Stimulated activated CD4-positive, alpha-beta T cell treated with anti-CD3 and anti-CD28 coated beads, Interleukin-1b, Interleukin-23, amount 100 ng/mL, for 24 hours (primary cell): ENCODE results near the gene TRAFD1.

Source experiments
- DNase-seq, 4 experiments: peaks; one replicate each; pipeline ENCODE4 v3.0.0-alpha.2; 2020; ENCODE audit warnings: low read depth in 4 of 4, low spot score in 1 of 4

Gene TRAFD1

DNA sequence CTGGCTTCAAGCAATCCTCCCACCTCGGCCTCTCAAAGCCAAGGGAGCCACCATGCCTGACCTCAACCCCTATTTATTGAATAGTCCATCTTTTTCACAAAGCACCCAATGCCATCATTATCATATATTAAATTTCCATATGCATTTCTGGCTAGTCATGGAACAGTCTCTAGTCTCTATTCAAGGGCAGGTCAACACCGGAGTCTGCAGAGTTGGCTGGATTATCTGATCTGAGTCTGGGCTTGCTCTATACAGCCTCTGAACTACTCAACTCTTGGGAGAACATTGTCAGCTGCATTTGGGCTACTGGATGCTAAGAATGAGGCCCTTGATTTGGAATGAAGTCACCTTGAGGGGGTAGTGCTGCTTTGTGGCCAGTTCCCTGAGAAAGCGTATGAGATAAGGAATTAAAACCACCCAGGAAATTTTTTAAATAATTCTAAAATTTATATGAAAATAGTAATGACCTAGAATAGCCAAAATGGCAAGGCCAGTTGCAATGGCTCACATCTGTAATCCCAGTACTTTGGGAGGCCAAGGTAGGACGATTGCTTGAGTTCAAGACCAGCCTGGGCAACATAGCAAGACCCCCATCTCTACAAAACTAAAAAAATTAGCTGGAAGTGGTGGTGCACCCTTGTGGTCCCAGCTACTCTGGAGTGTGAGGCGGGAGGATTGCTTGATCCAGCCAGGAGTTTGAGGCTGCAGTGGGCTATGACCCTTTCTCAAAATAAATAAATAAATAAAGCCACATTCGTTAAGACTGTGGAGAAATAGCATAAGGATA is 9.9 kb upstream of the TRAFD1 start:
- no peak for DNase-seq

DNA sequence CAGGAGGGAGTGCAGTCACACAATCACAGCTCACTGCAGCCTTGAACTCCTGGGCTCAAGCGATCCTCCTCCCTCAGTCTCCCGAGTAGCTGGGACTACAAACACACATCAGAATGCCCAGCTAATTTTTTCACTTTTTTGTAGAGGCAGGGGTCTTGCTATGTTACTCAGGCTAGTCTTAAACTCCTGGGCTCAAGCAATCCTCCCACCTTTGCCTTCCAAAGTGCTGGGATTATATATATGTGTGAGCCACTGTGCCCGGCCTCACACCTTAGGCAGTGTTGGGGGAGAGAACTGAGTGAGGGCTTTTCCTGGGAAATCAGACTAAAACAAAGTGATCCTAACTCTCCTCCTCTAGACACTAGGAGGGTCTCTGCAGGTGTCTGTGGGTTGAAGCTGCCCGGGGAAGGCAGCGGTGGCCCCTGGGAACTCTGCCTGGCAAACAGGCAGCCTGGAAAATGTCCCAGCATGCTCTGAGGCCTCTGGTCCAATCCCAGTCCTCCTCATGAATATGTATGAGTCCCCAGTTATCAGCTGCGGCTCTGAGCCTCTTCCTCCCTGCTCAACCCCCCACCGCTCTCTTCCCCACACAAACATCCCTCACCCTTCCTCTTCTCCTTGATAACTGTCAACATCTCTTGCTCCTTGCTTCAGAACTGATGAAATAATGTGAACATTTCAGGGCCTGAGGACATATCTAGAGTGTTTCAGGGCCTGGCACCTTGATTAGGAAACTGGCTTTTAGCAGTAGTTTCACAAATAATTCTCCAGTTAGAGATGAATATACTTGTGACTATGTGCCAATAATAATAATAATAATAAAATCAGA is 8.9 kb upstream of the TRAFD1 start:
- no peak for DNase-seq

DNA sequence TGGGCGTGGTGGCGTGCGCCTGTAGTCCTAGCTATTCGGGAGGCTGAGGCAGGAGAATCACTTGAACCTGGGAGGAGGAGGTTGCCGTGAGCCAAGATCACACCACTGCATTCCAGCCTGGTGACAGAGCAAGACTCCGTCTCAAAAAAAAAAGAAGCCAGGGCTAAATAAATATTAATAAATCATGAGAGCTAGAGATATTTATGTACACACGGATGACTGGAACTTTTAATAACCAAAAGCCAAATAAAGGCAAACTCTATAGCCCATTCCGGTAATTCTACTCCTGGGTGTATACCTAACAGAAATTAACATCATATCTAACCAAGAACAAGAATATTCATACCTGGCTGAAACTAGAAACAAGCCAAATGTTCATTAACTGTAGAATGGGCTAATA is 7.7 kb upstream of the TRAFD1 start:
- DNase-seq: no peak

DNA sequence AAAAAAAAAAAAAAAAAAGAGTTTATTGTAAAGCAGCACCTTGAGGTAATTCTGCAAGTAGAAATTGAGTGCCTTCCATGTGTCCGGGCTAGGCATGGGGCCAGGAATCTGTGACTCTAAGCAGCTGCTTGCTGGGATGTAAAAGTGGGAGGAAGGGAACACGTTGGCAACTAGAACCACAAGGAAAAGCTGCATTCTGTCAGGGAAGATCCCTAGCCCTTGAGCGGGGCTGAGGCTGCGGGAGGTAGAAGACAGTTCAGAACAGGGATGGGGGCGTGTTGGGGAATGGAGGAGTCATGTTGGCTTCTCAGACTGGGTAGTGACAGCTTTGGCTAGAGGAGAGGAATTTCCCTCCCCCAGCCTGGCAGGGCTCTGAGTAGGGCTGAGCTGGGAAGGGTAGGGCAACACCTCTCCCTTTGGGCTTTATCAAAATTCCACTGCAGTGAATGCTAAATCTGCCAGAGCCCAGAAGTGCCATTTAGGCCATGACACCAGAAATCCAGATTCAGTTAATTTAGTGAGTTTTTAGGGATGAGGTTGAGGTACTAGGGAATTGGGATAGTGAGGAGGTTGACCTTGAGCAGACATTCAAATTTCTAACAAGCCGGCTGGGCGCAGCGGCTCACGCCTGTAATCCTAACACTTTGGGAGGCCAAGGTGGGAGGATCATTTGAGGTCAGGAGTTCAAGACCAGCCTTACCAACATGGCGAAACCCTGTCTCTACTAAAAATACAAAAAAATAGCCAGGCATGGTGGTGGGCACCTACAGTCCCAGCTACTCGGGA is 3.4 kb upstream of the TRAFD1 start:
- no peak for DNase-seq

DNA sequence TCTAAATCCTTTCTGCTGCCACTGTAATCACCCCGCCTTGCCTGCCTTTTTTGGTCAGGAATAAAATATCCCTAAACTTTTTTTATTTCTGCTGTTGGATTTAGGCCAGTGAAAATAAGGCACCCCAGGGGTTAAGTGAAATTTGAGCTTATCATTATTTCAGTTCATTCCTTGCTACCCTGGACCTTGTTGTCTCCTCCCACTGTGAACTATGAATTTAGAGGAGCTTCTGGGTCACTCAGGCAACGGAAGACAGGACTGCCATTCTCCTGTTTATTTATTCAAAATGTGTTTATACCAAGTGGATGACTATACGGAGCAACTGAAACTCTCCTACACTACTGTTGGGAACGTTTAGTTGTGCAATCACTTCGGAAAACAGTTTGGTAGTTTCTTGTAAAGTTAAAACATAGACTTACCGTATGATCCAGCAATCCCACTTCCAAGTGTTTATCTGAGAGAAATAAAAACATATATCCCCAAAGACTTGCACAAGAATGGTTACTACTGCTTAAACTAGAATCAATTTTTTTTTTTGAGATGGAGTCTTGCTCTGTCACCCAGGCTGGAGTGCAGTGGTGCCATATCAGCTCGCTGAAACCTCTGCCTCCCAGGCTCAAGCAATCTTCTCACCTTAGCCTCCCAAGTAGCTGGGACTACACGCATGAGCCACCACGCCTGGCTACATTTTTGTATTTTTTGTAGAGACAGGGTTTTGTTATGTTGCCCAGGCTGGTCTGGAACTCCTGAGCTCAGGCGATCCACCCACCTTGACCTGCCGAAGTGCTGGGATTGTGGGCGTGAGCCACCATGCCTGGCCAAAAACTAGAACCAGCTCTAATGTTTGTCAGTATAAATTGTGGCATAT is 2.3 kb upstream of the TRAFD1 start:
- DNase-seq: no peak

DNA sequence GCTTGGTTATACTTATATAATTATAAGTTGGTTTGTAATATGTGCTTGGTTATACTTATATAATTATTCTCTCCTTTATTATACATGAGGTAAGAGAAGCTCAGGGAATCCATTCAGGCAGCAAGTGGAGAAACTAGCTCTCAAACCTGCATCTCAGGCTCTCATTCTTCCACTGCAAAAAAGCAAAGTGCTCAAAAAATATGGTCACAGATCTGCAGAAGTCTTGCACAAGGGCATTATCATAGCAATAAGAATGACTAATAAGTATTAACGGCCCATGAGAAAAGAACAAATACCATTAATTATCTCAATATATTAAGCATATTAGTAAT is 476 bp upstream of the TRAFD1 start:
- no peak for DNase-seq

DNA sequence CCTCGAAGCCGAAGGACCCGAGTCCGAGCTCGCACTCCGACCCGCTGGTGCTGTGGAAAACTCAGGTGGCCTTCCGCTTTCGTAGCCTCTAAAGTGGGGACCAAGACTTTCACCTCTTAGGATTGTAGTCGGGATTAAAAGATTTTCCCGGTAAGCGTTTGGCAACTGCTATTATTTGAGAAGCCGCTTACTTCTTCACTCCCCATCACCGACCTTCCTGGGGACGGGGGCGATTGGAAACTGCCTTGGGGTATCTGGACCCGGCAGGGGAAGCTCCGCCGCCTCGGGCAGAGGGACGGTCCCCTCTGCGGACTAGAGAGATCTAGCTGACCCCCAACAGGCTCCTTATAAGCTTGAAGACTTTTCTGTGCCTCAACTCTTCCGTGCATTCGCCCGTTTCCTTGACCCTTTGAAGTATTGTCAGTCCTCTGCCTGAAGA is 659 bp downstream of the TRAFD1 start:
- DNase-seq: no peak

DNA sequence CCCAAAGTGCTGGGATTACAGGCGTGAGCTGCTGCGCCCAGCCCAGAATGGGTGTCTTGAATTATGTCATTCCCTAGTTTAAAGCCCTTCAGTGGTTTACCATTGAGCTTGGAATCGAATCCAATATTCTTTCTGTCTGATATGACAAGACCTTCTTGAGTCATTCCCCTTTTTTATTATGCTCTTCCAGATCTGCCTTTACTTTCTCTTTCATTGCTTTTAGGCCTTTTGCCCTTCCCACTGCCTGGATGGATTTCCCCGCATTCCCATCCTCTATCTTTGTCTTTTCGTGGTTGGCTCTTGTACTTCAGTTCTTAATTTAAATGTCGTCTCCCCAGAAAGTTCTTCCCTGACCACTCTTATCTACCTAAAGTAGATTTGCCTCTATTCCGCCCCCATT is 1.6 kb downstream of the TRAFD1 start:
- DNase-seq: no peak

DNA sequence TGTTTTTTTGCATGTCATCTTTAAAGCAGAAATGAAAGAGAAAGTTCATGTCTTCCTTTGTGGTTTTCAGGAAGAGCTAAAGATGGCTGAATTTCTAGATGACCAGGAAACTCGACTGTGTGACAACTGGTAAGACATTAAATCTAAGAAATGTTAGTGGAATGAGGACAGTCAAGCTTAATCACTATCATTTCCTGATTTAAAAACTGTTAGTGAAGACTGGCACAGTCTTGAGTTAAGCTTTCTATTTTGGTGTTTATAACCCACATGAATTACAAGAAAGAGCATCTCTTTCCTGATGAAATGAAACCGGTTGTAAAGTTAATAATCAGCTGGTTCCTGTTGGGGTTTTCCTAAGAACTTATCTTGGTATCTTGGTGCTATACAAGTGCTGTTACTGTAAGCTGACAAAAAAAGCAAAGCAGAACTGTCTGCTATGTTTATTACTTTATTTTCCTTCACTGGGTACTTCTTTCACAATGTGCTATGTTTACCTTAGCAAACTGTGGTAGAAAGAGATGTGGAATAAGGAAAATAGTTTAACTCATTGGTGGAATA is 5.2 kb downstream of the TRAFD1 start:
- DNase-seq: no peak

DNA sequence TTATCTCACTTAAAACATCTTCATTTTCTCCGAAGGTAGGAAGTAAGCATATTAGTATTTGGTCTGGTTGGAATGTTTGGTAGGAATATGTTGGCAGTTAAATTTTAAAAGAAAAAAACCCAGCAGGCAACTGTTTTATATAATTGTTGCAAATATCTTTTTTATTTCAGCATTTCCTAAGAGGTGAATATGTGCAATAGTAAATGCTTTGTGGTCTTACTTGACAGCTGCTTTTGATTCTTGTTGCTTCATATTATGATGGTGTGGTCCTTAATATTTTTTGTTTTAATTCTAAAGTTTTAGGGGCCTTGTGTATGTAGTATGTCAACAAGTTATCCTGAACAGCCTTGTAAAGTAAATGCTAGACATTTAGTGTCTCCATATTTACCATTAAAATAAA is 6.3 kb downstream of the TRAFD1 start:
- DNase-seq: no peak

DNA sequence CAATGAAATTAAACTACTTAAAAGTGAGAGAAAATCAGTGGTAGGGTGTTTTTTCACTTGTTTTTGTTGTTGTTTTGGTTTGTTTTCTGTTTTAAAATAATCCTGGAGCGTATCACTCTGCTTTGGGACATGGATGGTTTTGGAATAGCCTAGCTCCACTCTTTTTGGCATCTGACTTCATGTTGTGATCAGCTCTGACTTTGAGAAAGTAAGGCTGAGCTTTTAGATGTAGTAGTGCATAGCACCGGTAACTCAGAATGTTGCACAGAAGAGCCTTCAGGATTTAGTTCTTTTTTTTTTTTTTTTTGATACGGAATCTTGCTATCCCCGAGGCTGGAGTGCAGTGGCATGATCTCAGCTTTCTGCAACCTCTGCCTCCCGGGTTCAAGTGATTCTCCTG is 8.1 kb downstream of the TRAFD1 start:
- DNase-seq: no peak

DNA sequence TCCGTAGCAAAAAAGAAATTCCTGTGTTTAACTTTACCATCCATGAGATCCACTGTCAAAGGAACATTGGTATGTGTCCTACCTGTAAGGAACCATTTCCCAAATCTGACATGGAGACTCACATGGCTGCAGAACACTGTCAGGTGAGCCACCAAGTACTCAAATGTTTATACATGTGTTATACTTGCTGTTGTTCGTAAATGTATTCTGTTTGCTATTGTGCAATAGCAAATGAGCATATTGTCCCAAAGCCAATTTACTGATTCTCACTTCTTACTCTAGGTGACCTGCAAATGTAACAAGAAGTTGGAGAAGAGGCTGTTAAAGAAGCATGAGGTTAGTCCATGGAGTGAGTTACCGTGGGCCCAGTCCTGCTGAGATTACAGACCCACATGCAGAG is 9.4 kb downstream of the TRAFD1 start:
- no peak for DNase-seq

DNA sequence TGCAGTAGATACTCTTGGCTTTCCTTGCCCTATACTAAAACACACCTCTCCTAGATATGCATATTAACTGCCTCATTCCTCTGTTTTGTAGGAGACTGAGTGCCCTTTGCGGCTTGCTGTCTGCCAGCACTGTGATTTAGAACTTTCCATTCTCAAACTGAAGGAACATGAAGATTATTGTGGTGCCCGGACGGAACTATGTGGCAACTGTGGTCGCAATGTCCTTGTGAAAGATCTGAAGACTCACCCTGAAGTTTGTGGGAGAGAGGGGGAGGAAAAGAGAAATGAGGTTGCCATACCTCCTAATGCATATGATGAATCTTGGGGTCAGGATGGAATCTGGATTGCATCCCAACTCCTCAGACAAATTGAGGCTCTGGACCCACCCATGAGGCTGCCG is 15.4 kb downstream of the TRAFD1 start:
- no peak for DNase-seq

DNA sequence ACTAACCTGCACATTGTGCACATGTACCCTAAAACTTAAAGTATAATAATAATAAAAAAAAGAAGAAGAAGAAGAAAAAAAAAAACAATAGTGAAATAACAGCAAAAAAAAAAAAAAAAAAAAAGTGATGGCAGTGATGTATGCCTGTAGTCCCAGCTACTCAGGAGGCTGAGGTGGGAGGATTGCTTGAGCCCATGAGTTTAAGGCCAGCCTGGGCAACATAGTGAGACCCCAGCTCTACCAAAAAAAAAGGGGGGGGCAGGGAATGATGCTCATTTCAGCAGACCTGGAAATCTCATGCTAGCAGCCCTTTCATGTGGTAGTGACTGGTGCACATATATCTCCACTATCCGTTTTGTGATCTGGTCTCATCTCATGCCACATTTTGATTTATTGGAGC is 20.8 kb downstream of the TRAFD1 start:
- no peak for DNase-seq

DNA sequence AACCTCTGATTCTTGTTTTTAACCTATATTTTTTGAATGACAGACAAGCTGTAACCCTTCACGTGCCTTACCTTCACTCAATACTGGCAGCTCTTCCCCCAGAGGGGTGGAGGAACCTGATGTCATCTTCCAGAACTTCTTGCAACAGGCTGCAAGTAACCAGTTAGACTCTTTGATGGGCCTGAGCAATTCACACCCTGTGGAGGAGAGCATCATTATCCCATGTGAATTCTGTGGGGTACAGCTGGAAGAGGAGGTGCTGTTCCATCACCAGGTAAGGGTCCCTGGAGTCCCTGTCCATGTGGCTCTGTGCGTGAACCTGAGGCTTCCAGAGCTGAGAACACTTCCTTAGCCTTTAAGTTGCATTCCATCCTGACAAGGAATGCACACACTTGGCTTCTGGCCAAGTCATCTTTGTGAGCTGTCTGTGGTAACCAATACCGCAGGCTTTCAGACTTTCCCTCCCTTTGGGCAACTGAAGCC is 22.7 kb downstream of the TRAFD1 start:
- DNase-seq: no peak

DNA sequence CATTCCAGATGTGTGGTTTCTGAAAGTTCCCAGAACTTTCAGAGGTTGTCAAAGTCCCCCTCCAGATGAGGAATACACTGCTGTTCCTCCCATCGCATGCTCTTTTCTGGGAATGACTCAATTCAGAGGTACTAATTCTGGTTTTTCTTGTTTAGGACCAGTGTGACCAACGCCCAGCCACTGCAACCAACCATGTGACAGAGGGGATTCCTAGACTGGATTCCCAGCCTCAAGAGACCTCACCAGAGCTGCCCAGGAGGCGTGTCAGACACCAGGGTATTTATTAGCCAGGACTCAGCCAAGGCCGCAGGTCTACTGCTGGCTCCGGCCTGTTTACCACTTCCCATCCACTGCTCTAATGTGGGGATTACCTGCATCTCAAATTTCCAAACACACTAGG is 24.2 kb downstream of the TRAFD1 start:
- no peak for DNase-seq

DNA sequence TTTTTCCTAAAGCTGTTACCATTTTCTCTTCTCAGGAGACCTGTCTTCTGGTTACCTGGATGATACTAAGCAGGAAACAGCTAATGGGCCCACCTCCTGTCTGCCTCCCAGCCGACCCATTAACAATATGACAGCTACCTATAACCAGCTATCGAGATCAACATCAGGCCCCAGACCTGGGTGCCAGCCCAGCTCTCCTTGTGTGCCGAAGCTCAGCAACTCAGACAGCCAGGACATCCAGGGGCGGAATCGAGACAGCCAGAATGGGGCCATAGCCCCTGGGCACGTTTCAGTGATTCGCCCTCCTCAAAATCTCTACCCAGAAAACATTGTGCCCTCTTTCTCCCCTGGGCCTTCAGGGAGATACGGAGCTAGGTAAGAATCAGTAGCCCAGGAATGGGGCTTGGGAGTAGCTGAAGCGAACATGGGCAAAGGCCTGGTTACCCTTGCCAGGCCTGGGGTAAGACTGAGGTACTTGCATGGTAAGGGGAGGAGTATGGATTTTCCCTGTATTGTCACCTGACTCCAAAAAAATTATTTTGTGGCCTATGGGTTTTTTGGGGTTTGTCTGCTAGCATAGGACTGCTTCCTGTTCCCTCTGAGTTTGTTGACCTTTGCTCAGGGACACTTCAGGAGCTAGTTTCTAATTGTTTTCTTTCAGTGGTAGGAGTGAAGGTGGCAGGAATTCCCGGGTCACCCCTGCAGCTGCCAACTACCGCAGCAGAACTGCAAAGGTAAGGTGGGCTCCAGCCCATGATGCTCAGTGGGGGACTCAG is 26.6 kb downstream of the TRAFD1 start:
- DNase-seq: no peak

DNA sequence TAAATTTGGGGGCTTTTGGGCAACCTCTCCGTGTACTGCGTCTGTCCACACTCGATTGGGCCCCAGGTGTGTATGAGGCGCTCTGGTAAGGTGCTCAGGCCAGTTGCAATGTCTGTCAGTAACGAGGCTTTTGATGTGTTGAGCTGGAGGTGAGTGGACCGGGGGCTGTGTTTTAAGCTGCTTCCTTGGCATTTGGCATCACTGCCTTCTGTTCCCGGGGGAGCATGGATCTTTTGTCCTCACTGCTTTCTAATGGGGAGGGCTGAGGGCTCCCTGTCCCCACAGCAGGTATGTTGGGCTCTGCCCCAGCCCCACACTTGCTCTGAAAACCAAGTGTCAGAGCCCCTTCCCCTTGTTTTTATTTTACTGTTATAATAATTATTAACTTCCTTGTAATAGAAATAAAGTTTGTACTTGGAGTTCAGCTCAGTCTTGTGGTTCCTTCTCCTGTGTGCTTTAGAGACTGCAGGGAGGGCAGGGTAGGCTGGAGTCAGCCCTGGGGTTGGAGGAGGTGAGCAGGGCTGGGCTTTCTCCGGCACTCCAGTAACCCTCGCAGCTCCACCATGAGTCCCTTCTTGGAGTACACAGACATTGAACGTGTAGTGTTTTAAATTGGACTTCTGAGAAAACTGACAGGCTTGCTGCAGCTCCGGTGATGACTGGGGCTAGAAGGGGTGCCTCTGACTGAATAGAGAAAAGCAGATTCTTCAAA is 28.0 kb downstream of the TRAFD1 start:
- DNase-seq: no peak

DNA sequence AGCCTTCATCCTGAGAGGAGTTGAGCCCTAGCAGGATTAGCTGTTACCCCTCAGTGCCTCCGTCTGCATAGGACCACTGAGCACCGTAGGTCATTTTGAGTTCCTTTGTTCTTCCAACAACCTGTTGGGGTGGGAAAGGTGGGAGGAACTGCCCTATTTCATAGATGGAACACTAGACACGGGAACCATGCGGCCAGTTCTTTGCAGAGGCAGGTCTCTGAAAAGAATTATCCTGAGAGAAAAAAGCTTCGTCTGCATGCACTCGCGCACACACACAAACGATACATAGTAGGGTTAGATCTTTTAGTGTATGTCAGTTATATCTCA is 28.5 kb downstream of the TRAFD1 start:
- no peak for DNase-seq
